Measurements from ENCODE around the gene SET.

Gene SET

DNA sequence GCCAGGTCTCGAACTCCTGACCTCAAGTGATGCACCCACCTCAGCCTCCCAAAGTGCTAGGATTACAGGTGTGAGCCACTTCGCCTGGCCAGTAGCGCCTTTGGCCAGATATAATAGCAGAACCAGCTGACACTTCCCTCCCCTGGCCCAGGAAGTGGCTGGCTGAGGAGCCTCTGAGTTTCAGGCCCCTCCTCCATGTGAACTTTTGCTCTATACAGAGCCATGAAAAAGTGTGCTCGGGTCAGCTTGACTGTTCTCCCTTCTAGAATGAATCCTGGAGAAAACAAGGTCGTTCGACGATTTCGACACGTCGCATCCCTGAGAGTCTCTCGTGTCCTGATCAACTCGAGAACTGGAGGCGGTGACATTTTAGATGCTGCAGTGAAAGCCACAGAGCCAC is 43.6 kb downstream of the SET start:
- peak; percentile 59 for DNase-seq

DNA sequence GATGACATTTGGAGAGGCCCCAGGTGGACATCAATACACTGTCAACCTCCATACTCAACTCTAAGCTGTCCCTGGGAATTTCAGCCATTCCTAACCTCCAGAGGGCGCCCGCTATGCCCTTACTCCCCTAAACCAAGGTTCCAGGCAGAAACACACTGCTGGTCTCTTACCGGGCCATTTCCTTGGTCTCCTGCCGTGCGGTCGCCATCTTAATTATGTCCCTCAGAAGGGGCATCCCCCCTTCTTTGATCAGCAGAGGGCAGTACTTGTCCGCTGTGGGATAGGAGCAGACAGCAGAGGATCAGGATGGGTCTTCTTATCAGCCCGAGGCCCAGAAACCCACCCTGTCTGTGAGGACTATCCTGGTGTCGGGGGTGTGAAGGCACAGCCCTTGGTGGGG is 44.2 kb downstream of the SET start:
- DNase-seq = peak; percentile 76

DNA sequence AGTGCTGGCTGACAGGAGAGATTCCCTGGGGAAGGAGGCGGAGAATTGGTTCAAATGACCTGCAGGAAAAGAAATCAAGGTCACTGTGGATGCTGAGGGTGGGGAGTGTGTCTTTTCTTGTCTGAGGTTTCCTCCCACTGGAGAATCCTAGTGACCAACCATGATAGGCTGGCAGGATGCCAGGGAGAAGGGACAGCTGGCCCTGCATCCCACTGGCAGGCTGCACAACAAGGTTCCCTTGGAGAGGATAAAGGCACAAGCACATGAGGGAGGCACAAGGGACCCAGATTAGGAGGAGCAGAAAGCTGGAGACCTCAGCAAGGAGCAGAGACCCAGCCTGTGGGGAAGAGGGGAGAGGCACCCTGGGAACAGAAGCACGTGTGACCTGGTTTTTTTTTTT is 46.4 kb downstream of the SET start:
- DNase-seq = no peak

GRCh38 chr9:128742401-128742800 is 53.4 kb downstream of the SET start:
- DNase-seq = no peak

DNA sequence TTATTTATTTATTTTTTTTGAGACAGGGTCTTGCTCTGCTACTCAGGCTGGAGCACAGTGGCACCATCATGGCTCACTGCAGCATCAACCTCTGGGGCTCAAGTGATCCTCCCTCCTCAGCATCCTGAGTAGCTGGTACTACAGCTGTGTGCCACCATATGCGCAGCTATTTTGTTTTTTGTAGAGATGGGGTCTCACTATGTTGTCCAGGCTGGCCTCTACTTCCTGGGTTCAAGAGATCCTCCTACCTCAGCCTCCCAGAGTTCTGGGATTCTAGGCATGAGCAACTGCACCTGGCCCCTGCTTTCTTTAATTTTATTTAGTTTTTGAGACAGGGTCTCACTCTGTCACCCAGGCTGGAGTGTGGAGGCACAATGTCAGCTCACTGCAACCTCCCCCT is 54.4 kb downstream of the SET start:
- DNase-seq = no peak

Data from MV-4-11 (cell line).